Measurements from ENCODE around the gene TACR2. TPM values are rescaled to one million over a fixed set of nuclear protein-coding genes. Genes with fewer than 3 reads are reported as not detected.

Gene TACR2
- total RNA-seq, 1 experiment from 2014 or later: 0.21 TPM

- Histone ChIP-seq H3K27me3 (ENCODE audit: control insufficient read depth, insufficient read depth, low read length) (no peaks in the 10 kb centered on the region), H3K27ac (ENCODE audit: low read length) (no peak overlapping the region), H3K36me3 (ENCODE audit: control insufficient read depth, insufficient read depth, low read length) (no peaks in the 10 kb centered on the region), H3K4me1 (ENCODE audit: control insufficient read depth, insufficient read depth, low read length) (peaks cover 11% of the 10 kb centered on the region), H3K4me3 (ENCODE audit: low read depth in 2 of 2, low read length in 2 of 2) (no peak overlapping the region), H3K9me3 (ENCODE audit: control insufficient read depth, insufficient read depth, low read depth, low read length) (no peaks in the 10 kb centered on the region)
- ChIA-PET CTCF (interaction anchor here (0.6 kb wide), 1 partner anchor 151 kb away, joined by 12 read pairs; no protein-coding TSS in a partner anchor), POLR2A (no interaction called here)
- intact Hi-C loops (cut with micrococcal nuclease; ENCODE audit: unreplicated experiment) (no loop called here), in situ Hi-C loops (cut with HindIII; ENCODE audit: low pct_unique_long_range_greater_than_20kb, low sequenced_read_pairs) (no loop called here)
- BruUV-seq (replicated peaks): no TSS peak
- no peak for TF ChIP-seq REST (IDR thresholded peaks at IDR 0.05; ENCODE audit: insufficient read depth in 1 of 2, low read depth in 2 of 2, low read length in 1 of 2)
- TF ChIP-seq SIN3A (IDR thresholded peaks at IDR 0.05; ENCODE audit: borderline replicate concordance, insufficient read depth, low read depth, low read length): no peak
- no peak for TF ChIP-seq CTCF (IDR thresholded peaks at IDR 0.05)
- no peak for TF ChIP-seq TCF7L2 (IDR thresholded peaks at IDR 0.05; ENCODE audit: low read depth, low read length)
- TF ChIP-seq POLR2AphosphoS5 (IDR thresholded peaks at IDR 0.05; ENCODE audit: low read depth, low read length): no peak
- ATAC-seq: no peak
- no peak for DNase-seq (ENCODE audit: low read depth, low spot score)
These were observed 60.5 kb downstream of the TACR2 start for GRCh38 chr10:69356187-69356586.

- Histone ChIP-seq H3K4me3 (ENCODE audit: low read depth in 2 of 2, low read length in 2 of 2) (no peak overlapping the region), H3K9me3 (ENCODE audit: control insufficient read depth, insufficient read depth, low read depth, low read length) (no peaks in the 10 kb centered on the region), H3K36me3 (ENCODE audit: control insufficient read depth, insufficient read depth, low read length) (no peaks in the 10 kb centered on the region), H3K27me3 (ENCODE audit: control insufficient read depth, insufficient read depth, low read length) (no peaks in the 10 kb centered on the region), H3K4me1 (ENCODE audit: control insufficient read depth, insufficient read depth, low read length) (no peaks in the 10 kb centered on the region), H3K27ac (ENCODE audit: low read length) (no peak overlapping the region)
- TF ChIP-seq POLR2AphosphoS5 (IDR thresholded peaks at IDR 0.05; ENCODE audit: low read depth, low read length) (no peak), REST (IDR thresholded peaks at IDR 0.05; ENCODE audit: insufficient read depth in 1 of 2, low read depth in 2 of 2, low read length in 1 of 2) (no peak), TCF7L2 (IDR thresholded peaks at IDR 0.05; ENCODE audit: low read depth, low read length) (no peak), SIN3A (IDR thresholded peaks at IDR 0.05; ENCODE audit: borderline replicate concordance, insufficient read depth, low read depth, low read length) (no peak), CTCF (IDR thresholded peaks at IDR 0.05) (no peak)
- intact Hi-C loops (cut with micrococcal nuclease; ENCODE audit: unreplicated experiment) (no loop called here), in situ Hi-C loops (cut with HindIII; ENCODE audit: low pct_unique_long_range_greater_than_20kb, low sequenced_read_pairs) (no loop called here)
- ATAC-seq (no peak), DNase-seq (ENCODE audit: low read depth, low spot score) (no peak)
- ChIA-PET POLR2A (no interaction called here), CTCF (no interaction called here)
- BruUV-seq (replicated peaks): no TSS peak
These were observed 62.6 kb downstream of the TACR2 start for GRCh38 chr10:69353977-69354635.

Measured in Panc1 (cell line).